K562 (cell line): Measurements from ENCODE around the gene RASSF1. TPM values are rescaled to one million over a fixed set of nuclear protein-coding genes. Genes with fewer than 3 reads are reported as not detected.

Experiments
- ATF1 ChIP-seq, 2 experiments: fragments of 450-650 bp in 1 of 2; IDR thresholded peaks; 2 replicates each; pipeline ENCODE4 v1.6.1; 2016; ENCODE audit warnings: missing compliant biosample characterization in 1 of 2, missing genetic modification characterization in 1 of 2
- CTCFL ChIP-seq: IDR thresholded peaks from 2 replicates; pipeline ENCODE4 v1.6.1; 2011; ENCODE audit warnings: borderline replicate concordance, low read depth, mild to moderate bottlenecking, moderate library complexity, low read length; ENCODE audit not compliant: insufficient read depth, poor library complexity, severe bottlenecking
- DDX20 ChIP-seq: fragments of 450-650 bp; IDR thresholded peaks from 2 replicates; pipeline ENCODE4 v1.6.1; 2016; ENCODE audit warnings: missing genetic modification characterization, low read depth, mild to moderate bottlenecking, missing compliant biosample characterization, moderate library complexity
- ELK1 ChIP-seq: sonication (generic); formaldehyde crosslinking; IDR thresholded peaks from 2 replicates; pipeline ENCODE4 v1.8.1; 2022; ENCODE audit warnings: missing genetic modification reagents
- IFI16 ChIP-seq: fragments of 250-450 bp; sonication (Bioruptor Pico); IDR thresholded peaks from 2 replicates; pipeline ENCODE4 v2.1.2; 2022; ENCODE audit warnings: mild to moderate bottlenecking, inconsistent platforms
- KDM1A ChIP-seq, 2 experiments: fragments of 450-650 bp; IDR thresholded peaks; 2 replicates each; pipeline ENCODE4 v1.6.1; 2016; ENCODE audit warnings: mild to moderate bottlenecking in 2 of 2
- MCM3 ChIP-seq: fragments of 450-650 bp; IDR thresholded peaks from 2 replicates; pipeline ENCODE4 v1.6.1; 2016
- MED1 ChIP-seq: sonication (generic); formaldehyde crosslinking; IDR thresholded peaks from 2 replicates; pipeline ENCODE4 v1.8.1; 2023; ENCODE audit warnings: missing genetic modification reagents, borderline replicate concordance
- NFIX ChIP-seq: fragments of 250-450 bp; sonication (Bioruptor Pico); IDR thresholded peaks from 2 replicates; pipeline ENCODE4 v1.4.0; 2020; ENCODE audit warnings: low read depth, mild to moderate bottlenecking, moderate library complexity
- NR3C1 ChIP-seq: sonication (generic); formaldehyde crosslinking; IDR thresholded peaks from 2 replicates; pipeline ENCODE4 v1.8.1; 2022; ENCODE audit warnings: missing genetic modification reagents
- PTBP1 ChIP-seq: fragments of 200-400 bp; formaldehyde crosslinking; IDR thresholded peaks from 2 replicates; pipeline ENCODE4 v1.6.1; 2017; ENCODE audit warnings: low read depth, low read length
- TAF9B ChIP-seq: fragments of 450-650 bp; IDR thresholded peaks from 2 replicates; pipeline ENCODE4 v1.6.1; 2018; ENCODE audit warnings: mild to moderate bottlenecking; ENCODE audit not compliant: partially characterized antibody
- TFAP4 ChIP-seq: sonication (generic); formaldehyde crosslinking; IDR thresholded peaks from 2 replicates; pipeline ENCODE4 v1.8.0; 2022; ENCODE audit warnings: missing genetic modification reagents, mild to moderate bottlenecking, moderate library complexity, borderline replicate concordance
- THRAP3 ChIP-seq: fragments of 450-650 bp; IDR thresholded peaks from 2 replicates; pipeline ENCODE4 v1.6.1; 2016; ENCODE audit warnings: mild to moderate bottlenecking, inconsistent platforms, borderline replicate concordance
- XRCC3 ChIP-seq: fragments of 450-650 bp; IDR thresholded peaks from 2 replicates; pipeline ENCODE4 v1.6.1; 2017; ENCODE audit warnings: mild to moderate bottlenecking, moderate library complexity
- polyA plus RNA-seq, 8 experiments: library from polyadenylated mRNA; depleted of rRNA in 4 of 8; stranded (reverse) in 5 of 8; unstranded in 3 of 8; fragments of >200 nt; fragmentation: Nextera tagmentation in 2 of 8; fragmentation: Illumina TruSeq in 1 of 8; extraction: Ambion mirVana in 2 of 8; extraction: Trizol in 1 of 8; gene quantifications; 2 replicates each; pipeline versions ENCODE4 v1.2.1 to v1.2.3, GENCODE V29; 2011 to 2014; ENCODE audit warnings: inconsistent platforms in 1 of 8, missing spikeins in 1 of 8
- total RNA-seq, 7 experiments: library from RNA; depleted of rRNA in 6 of 7; stranded (reverse); fragments of >200 nt in 6 of 7; fragmentation: Illumina TruSeq in 2 of 7; extraction: Trizol in 2 of 7; gene quantifications; 2 replicates each; pipeline versions ENCODE4 v1.2.1 to v1.2.3, GENCODE V29; 2011 to 2021; ENCODE audit warnings: low replicate concordance in 1 of 7
- TF ChIP-seq, protein P1 (sequence below), 2 experiments: fragments of 450-650 bp; formaldehyde crosslinking in 1 of 2; IDR thresholded peaks; 2 replicates each; pipeline versions ENCODE4 v1.4.0 to v1.6.1; 2014 to 2020; ENCODE audit warnings: mild to moderate bottlenecking in 2 of 2, borderline replicate concordance in 1 of 2, low read depth in 1 of 2

The RASSF1 gene
- total and polyA plus RNA-seq, 9 of the 15 experiments (the other 6 are each of a cell fraction or from before 2014, with no cell fraction given), result 3.6 to 57.1 (median 24.6) TPM

DNA sequence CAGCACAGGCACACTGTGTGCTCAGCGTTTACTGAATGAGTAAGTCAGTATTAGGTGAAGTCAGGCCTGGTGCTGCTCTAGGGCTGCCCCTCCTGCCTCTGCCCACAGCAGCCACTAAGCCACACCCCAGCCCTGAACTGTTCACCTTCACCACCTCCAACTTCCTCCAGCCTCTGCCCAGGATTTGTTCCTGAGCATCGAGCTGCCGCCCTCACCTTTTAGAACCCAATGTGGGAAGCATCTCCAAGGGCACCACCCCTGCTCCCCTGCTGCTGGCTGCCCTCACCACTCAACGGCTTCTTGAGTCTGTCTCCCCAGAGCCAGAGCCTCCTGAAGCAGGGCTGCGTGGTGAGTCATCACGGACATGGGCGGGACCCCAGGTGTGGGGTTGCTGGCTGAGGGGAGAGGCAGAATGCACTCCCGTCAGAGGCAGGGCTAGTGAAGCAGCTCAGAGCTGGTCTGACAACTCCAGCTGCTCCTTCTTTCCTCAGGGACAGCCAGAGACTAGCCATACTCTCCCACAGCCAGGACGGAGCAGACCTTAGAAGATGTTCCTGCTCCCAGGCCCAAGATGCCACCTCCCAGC is 23.9 kb downstream of the RASSF1 start (continued):
- TF ChIP-seq, protein P1, sequence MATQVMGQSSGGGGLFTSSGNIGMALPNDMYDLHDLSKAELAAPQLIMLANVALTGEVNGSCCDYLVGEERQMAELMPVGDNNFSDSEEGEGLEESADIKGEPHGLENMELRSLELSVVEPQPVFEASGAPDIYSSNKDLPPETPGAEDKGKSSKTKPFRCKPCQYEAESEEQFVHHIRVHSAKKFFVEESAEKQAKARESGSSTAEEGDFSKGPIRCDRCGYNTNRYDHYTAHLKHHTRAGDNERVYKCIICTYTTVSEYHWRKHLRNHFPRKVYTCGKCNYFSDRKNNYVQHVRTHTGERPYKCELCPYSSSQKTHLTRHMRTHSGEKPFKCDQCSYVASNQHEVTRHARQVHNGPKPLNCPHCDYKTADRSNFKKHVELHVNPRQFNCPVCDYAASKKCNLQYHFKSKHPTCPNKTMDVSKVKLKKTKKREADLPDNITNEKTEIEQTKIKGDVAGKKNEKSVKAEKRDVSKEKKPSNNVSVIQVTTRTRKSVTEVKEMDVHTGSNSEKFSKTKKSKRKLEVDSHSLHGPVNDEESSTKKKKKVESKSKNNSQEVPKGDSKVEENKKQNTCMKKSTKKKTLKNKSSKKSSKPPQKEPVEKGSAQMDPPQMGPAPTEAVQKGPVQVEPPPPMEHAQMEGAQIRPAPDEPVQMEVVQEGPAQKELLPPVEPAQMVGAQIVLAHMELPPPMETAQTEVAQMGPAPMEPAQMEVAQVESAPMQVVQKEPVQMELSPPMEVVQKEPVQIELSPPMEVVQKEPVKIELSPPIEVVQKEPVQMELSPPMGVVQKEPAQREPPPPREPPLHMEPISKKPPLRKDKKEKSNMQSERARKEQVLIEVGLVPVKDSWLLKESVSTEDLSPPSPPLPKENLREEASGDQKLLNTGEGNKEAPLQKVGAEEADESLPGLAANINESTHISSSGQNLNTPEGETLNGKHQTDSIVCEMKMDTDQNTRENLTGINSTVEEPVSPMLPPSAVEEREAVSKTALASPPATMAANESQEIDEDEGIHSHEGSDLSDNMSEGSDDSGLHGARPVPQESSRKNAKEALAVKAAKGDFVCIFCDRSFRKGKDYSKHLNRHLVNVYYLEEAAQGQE (IDR thresholded peaks at IDR 0.05; ENCODE audit: borderline replicate concordance), result no peak
- TF ChIP-seq, protein P1 (CRISPR knock-in tag; IDR thresholded peaks at IDR 0.05; ENCODE audit: low read depth), result no peak
- TF ChIP-seq PTBP1, result no peak
- TF ChIP-seq NR3C1, result no peak
- peak; percentile 67; the same call in 1 of the 2 replicates for TF ChIP-seq TFAP4
- TF ChIP-seq DDX20 (tag), result no peak
- no peak for TF ChIP-seq ELK1 (CRISPR knock-in tag)
- TF ChIP-seq ATF1 (CRISPR knock-in tag; IDR thresholded peaks at IDR 0.05), result no peak
- no peak for TF ChIP-seq ATF1 (tag; IDR thresholded peaks at IDR 0.05)
- no peak for TF ChIP-seq NFIX (CRISPR knock-in tag)
- TF ChIP-seq KDM1A (IDR thresholded peaks at IDR 0.05), result no peak
- TF ChIP-seq XRCC3, result no peak
- TF ChIP-seq MCM3, result no peak
- TF ChIP-seq IFI16, result no peak
- TF ChIP-seq TAF9B, result no peak
- no peak for TF ChIP-seq CTCFL
- TF ChIP-seq MED1 (CRISPR knock-in tag), result no peak
- TF ChIP-seq THRAP3, result no peak
